ENCODE results near the gene JUP.

JUP gene

GRCh38 chr17:41794540-41794975 lies 8.0 kb upstream of the JUP start:
- DNase-seq (ENCODE audit: low read depth, low spot score) = no peak
- no peak for TF ChIP-seq YY1 (IDR thresholded peaks at IDR 0.05; ENCODE audit: insufficient read depth, insufficient read length)
- no peak for TF ChIP-seq SUZ12 (IDR thresholded peaks at IDR 0.05; ENCODE audit: extremely low read depth, insufficient read depth, insufficient read length)
- TF ChIP-seq ZNF274 (IDR thresholded peaks at IDR 0.05; ENCODE audit: low read depth, low read length) = no peak
- peak overlapping the region; percentile 46 for H3K9ac ChIP-seq (ENCODE audit: insufficient read length, low read depth)
- H3K4me3 ChIP-seq (ENCODE audit: insufficient read length, low read depth) = no peak overlapping the region
- peaks cover 8% of the 10 kb centered on the region for H3K27me3 ChIP-seq (ENCODE audit: insufficient read depth, insufficient read length)
- no peaks in the 10 kb centered on the region for H3K9me3 ChIP-seq (ENCODE audit: insufficient read depth, low read length)
- no peaks in the 10 kb centered on the region for H3K36me3 ChIP-seq (ENCODE audit: insufficient read depth, insufficient read length, low read length)
- H3K4me1 ChIP-seq (ENCODE audit: insufficient read depth, insufficient read length) = peaks cover 25% of the 10 kb centered on the region

DNA sequence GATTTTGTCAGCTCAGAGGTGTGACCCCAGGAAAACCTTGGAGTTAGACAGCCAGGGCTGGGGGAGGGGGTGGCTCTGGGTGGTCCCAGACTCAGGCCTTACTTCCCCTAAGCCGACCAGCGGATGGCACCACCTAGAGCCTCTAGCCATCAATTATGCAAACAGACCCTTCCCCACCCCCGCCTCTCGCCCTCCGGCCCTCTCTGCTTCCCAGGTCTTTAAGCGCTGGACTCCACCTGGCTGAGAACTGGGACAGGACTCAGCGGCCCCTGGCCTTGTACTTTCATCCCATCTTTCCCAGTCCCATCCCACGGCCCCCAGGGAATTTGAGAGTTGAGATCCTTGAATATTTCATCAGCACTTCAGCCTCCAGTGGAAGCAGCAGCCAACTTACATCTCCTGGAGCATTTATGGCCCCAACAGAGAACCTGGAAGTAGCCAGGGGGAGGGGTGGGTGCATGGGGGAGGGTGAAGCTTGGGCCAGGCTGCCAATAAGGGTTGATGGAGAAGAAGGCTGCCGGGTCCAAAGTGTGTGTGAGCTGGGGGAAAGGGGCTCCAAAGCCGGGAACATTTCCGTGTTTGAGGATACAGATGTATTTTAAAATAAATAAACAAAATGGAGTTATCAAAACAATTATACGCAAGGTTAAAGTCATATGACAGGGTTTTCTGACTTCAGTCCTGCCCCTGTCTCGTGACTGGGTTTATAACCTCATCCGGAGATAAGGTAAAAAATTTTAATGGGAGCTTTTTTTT lies 7.5 kb upstream of the JUP start:
- TF ChIP-seq SUZ12 (IDR thresholded peaks at IDR 0.05; ENCODE audit: extremely low read depth, insufficient read depth, insufficient read length) (no peak), YY1 (IDR thresholded peaks at IDR 0.05; ENCODE audit: insufficient read depth, insufficient read length) (no peak), ZNF274 (IDR thresholded peaks at IDR 0.05; ENCODE audit: low read depth, low read length) (no peak)
- Histone ChIP-seq H3K4me1 (ENCODE audit: insufficient read depth, insufficient read length) (peaks cover 25% of the 10 kb centered on the region), H3K27me3 (ENCODE audit: insufficient read depth, insufficient read length) (peaks cover 14% of the 10 kb centered on the region), H3K9ac (ENCODE audit: insufficient read length, low read depth) (peak overlapping the region; percentile 46), H3K4me3 (ENCODE audit: insufficient read length, low read depth) (peak overlapping the region; percentile 16), H3K36me3 (ENCODE audit: insufficient read depth, insufficient read length, low read length) (no peaks in the 10 kb centered on the region), H3K9me3 (ENCODE audit: insufficient read depth, low read length) (no peaks in the 10 kb centered on the region)
- DNase-seq (ENCODE audit: low read depth, low spot score) = no peak

DNA sequence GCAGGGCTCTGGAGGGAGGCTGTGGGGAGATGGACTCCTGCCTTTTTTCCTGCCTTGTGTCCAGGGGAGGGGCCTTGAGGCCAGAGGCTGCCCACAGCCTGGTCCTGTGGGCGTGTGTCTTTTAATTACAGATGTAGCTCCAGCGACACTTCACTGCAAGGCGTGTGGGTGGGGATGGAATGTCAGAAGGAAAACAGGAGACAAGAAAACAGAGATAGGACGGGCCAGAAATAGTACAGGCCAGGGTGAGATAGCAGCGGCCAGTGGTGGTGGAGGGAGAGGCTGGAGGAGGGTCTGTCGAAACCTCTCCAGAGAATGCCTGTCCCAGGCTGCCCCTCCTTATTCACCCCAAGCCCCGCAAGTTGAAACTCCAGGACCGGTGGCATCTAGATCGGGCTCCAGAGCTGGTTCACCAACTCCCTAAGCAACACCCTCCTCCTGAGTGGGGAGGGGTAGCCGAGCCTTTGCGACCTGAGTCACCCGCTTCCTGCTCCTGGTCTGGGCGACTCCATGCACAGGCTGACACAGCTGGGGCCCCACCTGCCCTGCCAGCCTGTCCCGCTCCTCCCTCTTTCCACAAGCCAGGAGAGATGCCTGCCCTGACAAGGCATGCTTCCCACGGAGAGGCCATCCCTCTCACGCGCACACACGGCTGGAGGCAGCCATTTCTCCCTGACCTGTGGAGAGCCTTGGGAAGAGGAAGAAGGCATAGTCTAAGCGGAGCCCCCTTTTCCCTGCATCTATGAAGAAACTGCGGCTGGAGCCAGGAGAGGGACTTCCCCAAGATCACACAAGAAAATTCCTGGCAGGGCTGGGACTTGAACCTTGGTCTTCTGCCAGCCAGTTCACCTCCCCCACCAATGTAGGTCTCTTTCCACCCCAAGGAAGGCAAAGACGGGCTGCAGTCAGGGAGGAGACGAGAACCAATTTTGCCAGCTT lies 6.6 kb upstream of the JUP start:
- Histone ChIP-seq H3K9ac (ENCODE audit: insufficient read length, low read depth) (peak overlapping the region; percentile 65), H3K36me3 (ENCODE audit: insufficient read depth, insufficient read length, low read length) (no peaks in the 10 kb centered on the region), H3K4me3 (ENCODE audit: insufficient read length, low read depth) (peak overlapping the region; percentile 16), H3K4me1 (ENCODE audit: insufficient read depth, insufficient read length) (peaks cover 25% of the 10 kb centered on the region), H3K27me3 (ENCODE audit: insufficient read depth, insufficient read length) (peaks cover 15% of the 10 kb centered on the region), H3K9me3 (ENCODE audit: insufficient read depth, low read length) (no peaks in the 10 kb centered on the region)
- no peak for DNase-seq (ENCODE audit: low read depth, low spot score)
- no peak for TF ChIP-seq YY1 (IDR thresholded peaks at IDR 0.05; ENCODE audit: insufficient read depth, insufficient read length)
- no peak for TF ChIP-seq ZNF274 (IDR thresholded peaks at IDR 0.05; ENCODE audit: low read depth, low read length)
- no peak for TF ChIP-seq SUZ12 (IDR thresholded peaks at IDR 0.05; ENCODE audit: extremely low read depth, insufficient read depth, insufficient read length)

GRCh38 chr17:41787021-41787418 lies 509 bp upstream of the JUP start:
- Histone ChIP-seq H3K36me3 (ENCODE audit: insufficient read depth, insufficient read length, low read length) (peaks cover 11% of the 10 kb centered on the region), H3K4me3 (ENCODE audit: insufficient read length, low read depth) (no peak overlapping the region), H3K9me3 (ENCODE audit: insufficient read depth, low read length) (no peaks in the 10 kb centered on the region), H3K27me3 (ENCODE audit: insufficient read depth, insufficient read length) (peaks cover 11% of the 10 kb centered on the region), H3K4me1 (ENCODE audit: insufficient read depth, insufficient read length) (peaks cover 14% of the 10 kb centered on the region), H3K9ac (ENCODE audit: insufficient read length, low read depth) (no peak overlapping the region)
- TF ChIP-seq SUZ12 (IDR thresholded peaks at IDR 0.05; ENCODE audit: extremely low read depth, insufficient read depth, insufficient read length) (no peak), YY1 (IDR thresholded peaks at IDR 0.05; ENCODE audit: insufficient read depth, insufficient read length) (no peak), ZNF274 (IDR thresholded peaks at IDR 0.05; ENCODE audit: low read depth, low read length) (no peak)
- no peak for DNase-seq (ENCODE audit: low read depth, low spot score)

- Histone ChIP-seq H3K9ac (ENCODE audit: insufficient read length, low read depth) (peak overlapping the region; percentile 88), H3K9me3 (ENCODE audit: insufficient read depth, low read length) (no peaks in the 10 kb centered on the region), H3K4me3 (ENCODE audit: insufficient read length, low read depth) (peak overlapping the region; percentile 79), H3K27me3 (ENCODE audit: insufficient read depth, insufficient read length) (peaks cover 7% of the 10 kb centered on the region), H3K4me1 (ENCODE audit: insufficient read depth, insufficient read length) (peaks cover 15% of the 10 kb centered on the region), H3K36me3 (ENCODE audit: insufficient read depth, insufficient read length, low read length) (peaks cover 16% of the 10 kb centered on the region)
- no peak for DNase-seq (ENCODE audit: low read depth, low spot score)
- TF ChIP-seq YY1 (IDR thresholded peaks at IDR 0.05; ENCODE audit: insufficient read depth, insufficient read length) = no peak
- no peak for TF ChIP-seq ZNF274 (IDR thresholded peaks at IDR 0.05; ENCODE audit: low read depth, low read length)
- TF ChIP-seq SUZ12 (IDR thresholded peaks at IDR 0.05; ENCODE audit: extremely low read depth, insufficient read depth, insufficient read length) = no peak
These were observed 668 bp downstream of the JUP start for GRCh38 chr17:41785859-41786226.

- TF ChIP-seq ZNF274 (IDR thresholded peaks at IDR 0.05; ENCODE audit: low read depth, low read length) (no peak), YY1 (IDR thresholded peaks at IDR 0.05; ENCODE audit: insufficient read depth, insufficient read length) (no peak), SUZ12 (IDR thresholded peaks at IDR 0.05; ENCODE audit: extremely low read depth, insufficient read depth, insufficient read length) (no peak)
- DNase-seq (ENCODE audit: low read depth, low spot score) = peak; percentile 85
- Histone ChIP-seq H3K4me3 (ENCODE audit: insufficient read length, low read depth) (peak overlapping the region; percentile 79), H3K27me3 (ENCODE audit: insufficient read depth, insufficient read length) (peaks cover 7% of the 10 kb centered on the region), H3K36me3 (ENCODE audit: insufficient read depth, insufficient read length, low read length) (peaks cover 16% of the 10 kb centered on the region), H3K9ac (ENCODE audit: insufficient read length, low read depth) (peak overlapping the region; percentile 88), H3K4me1 (ENCODE audit: insufficient read depth, insufficient read length) (peaks cover 15% of the 10 kb centered on the region), H3K9me3 (ENCODE audit: insufficient read depth, low read length) (no peaks in the 10 kb centered on the region)
These were observed 1.2 kb downstream of the JUP start for GRCh38 chr17:41785091-41785858.

Data from NT2/D1 (cell line).